ENCODE data around the gene NSD2.

DNA sequence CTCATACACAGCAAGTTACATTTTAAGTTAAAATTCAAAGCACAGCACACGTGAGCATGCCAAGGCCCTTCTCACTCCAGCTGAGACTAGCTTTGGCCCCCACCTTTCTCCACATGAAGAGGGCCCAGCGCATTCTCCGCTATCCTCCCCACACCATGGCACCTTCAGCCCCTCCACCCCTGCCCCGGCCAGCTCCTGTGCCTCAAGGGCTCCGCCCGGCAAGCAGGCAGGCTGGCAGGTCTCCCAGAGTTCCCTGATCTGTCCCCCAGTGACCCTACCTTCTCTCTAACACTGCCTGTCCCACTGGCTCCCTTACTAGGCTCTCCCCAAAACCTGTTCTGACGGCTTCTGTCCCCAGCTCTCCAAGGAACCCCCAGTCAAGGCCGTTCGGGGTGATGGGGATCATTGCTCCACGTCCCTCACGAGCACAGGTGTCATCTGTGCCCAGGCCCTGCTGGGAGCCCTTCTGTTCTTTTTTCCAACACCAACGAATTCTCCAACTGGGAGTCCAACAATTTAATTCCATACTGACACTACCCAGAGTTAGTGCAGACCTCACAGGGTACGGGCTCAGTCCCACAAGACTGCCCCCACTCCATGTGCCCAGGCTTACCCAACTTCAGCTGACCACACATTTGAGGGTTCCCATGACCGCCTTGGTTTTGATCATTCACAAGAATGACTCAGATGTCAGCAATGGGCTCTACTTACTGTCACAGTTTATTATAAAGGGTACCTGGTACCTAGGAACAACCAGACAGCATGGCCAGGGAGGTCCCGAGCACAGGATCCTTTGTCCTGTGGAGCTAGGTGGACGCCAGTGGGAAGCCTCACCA is 19.4 kb upstream of the NSD2 start:
- TF ChIP-seq, protein P1, sequence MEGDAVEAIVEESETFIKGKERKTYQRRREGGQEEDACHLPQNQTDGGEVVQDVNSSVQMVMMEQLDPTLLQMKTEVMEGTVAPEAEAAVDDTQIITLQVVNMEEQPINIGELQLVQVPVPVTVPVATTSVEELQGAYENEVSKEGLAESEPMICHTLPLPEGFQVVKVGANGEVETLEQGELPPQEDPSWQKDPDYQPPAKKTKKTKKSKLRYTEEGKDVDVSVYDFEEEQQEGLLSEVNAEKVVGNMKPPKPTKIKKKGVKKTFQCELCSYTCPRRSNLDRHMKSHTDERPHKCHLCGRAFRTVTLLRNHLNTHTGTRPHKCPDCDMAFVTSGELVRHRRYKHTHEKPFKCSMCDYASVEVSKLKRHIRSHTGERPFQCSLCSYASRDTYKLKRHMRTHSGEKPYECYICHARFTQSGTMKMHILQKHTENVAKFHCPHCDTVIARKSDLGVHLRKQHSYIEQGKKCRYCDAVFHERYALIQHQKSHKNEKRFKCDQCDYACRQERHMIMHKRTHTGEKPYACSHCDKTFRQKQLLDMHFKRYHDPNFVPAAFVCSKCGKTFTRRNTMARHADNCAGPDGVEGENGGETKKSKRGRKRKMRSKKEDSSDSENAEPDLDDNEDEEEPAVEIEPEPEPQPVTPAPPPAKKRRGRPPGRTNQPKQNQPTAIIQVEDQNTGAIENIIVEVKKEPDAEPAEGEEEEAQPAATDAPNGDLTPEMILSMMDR (IDR thresholded peaks at IDR 0.05; ENCODE audit: poor library complexity, severe bottlenecking), result no peak
- TF ChIP-seq EP300 (conservative IDR thresholded peaks at IDR 0.05; ENCODE audit: poor library complexity, severe bottlenecking) (no peak), SMC3 (conservative IDR thresholded peaks at IDR 0.05; ENCODE audit: poor library complexity) (no peak), EZH2 (IDR thresholded peaks at IDR 0.05; ENCODE audit: borderline replicate concordance, insufficient read depth, low read length, poor library complexity, severe bottlenecking) (no peak), RAD21 (conservative IDR thresholded peaks at IDR 0.05) (no peak)
